Stimulated activated CD4-positive, alpha-beta T cell treated with anti-CD3 and anti-CD28 coated beads, TNF-alpha, amount 100 ng/mL, for 4 hours (primary cell): ENCODE results near the gene BABAM2.
"Not testable (repeated sequence)": the region's sequence is repeated elsewhere in the genome, so short reads cannot be mapped to it uniquely, and the experiment has no call there.

ENCODE experiments used
- DNase-seq, 3 experiments: peaks; one replicate each; pipeline ENCODE4 v3.0.0-alpha.2; 2020; ENCODE audit warnings: low read depth in 3 of 3

BABAM2 gene

GRCh38 chr2:28314968-28315367 is 424.4 kb downstream of the BABAM2 start:
- no peak for DNase-seq

DNA sequence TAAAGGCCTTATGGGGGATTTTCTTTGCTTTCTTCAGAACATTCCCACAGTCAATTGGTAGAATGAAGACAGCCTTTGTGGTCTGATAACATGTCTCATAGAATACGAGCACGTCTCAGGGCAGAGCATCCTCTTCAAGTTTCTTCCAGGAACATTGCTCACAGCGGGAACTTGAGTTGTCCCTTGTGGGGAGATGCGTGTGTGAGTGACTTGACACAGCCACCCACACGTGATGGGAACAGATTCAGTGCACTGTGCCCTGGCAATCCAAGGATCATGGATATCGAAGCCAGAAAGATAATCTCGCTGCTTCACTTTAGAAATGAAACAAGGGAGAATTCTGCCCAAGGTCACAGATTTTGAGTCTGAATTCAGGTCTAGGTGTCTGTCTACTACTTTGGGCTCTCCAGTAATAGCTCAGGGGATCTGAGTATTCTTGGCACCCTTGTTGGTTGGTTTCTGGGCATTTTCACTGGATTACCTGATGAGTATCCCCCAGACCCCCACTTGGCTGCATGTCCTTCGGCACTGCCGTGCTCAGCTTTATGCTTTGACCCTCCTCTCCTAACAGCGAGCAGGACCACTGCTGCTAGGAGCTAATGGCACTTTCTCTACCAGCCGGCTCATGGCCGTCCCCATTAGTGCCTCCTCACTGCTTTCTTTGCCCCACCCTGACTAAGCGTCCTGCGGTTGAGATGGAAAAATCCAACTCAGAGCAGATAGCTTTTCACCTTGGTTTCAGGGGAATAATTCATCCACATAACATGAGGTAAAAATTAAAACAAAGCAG is 426.2 kb downstream of the BABAM2 start:
- DNase-seq, result no peak

DNA sequence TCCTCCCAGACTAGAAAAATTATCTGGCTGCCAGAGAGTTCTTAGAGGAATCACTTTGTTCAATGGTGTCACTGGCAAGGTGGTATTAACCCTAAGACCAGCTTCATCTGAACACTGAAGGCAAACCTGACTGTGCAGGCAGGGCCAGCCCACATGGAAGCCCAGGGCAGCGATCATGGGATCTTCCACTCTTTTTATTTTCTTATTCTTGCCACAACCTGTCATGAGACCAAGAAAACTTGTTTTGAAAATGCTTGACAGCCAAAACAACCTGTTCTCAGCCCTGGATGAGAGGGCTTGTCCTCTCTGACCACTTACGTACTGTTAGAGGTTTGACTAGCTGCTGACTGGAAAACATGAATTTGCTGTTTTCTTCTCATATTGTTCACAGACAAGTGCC is 426.9 kb downstream of the BABAM2 start:
- DNase-seq, result no peak

GRCh38 chr2:28318023-28318422 is 427.5 kb downstream of the BABAM2 start:
- DNase-seq, result no peak

GRCh38 chr2:28318462-28319117 is 428.1 kb downstream of the BABAM2 start:
- DNase-seq, result no peak

- no peak for DNase-seq
These were observed 428.8 kb downstream of the BABAM2 start for GRCh38 chr2:28319118-28320008.

DNA sequence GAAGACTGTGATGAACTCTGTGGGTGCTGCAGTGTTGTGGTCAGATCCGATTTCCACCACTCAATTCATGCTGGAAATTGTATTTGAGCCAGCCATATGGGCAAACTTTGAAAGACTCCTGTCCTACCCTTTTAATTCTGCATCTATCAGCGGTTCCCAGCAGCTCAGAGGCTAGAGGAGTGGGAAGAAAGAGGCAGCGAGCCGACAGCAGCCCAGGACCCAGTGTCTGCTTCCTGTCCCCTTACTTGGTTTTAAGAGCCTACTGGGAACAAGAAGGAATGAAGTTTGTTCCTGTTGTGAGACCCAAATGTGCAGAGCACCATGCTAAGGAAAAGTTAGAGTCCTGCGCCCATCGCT is 429.5 kb downstream of the BABAM2 start:
- no peak for DNase-seq

GRCh38 chr2:28320371-28320770 is 429.8 kb downstream of the BABAM2 start:
- no peak for DNase-seq

- no peak for DNase-seq
These were observed 430.9 kb downstream of the BABAM2 start for GRCh38 chr2:28321426-28321825.

DNA sequence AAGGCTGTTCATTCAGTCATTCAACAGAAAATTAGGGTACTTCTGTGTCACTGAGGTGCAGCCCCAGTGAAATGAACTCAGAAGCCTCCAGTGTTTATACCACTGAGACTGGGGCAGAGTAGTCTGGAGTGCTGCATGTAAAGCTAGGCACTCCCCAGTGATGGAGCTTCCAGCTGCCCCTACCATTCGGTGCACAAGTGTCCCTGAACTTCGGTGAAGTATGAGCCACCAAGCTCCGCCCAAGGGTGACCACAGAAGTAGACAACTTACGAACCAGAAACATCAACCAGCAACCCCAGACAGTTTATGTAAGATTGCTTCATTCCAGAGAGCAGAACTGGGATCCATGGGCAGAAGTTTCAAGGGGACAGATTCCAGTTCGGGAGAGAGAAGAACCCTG is 431.5 kb downstream of the BABAM2 start:
- DNase-seq, result no peak

DNA sequence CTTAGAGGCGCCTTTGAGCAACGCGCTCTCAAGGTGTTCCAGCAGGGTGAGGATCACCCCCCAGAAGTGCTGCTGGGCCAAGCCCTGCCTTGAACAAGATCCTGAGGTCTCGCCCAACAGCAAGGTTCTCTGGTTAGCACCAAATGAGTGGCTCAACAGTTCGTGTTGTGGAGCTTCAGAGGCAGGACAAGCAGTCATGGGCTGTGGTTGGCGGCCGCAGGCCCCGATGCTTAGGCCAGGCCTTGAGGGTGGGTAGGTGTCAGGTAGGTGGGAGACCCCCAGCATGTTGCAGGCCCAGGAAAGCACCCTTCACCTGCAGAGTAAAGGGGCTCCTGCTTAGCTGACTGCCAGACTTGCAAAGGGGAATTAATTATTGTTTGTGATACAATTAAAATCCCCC is 431.9 kb downstream of the BABAM2 start:
- DNase-seq, result no peak

DNA sequence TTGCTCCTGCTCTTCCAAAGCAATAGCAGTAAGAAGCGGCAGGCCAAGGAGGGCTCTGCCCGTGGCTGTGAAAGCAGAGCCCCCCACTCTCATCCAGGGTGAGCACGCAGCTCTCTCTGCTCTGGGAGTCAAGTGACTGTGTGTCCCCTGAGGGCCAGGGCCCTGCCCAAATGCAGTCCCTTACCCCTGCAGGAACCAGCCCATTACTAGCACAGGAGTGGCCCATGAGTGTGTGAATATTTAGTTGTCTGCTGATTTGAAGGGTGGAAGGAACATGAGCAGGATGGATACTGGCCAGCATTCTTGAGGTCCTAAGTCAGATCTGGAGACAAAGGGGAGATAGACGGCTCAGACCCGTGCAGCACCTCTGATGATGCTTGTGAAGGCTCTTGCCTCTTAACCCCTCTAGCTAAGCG is 432.5 kb downstream of the BABAM2 start:
- no peak for DNase-seq

DNA sequence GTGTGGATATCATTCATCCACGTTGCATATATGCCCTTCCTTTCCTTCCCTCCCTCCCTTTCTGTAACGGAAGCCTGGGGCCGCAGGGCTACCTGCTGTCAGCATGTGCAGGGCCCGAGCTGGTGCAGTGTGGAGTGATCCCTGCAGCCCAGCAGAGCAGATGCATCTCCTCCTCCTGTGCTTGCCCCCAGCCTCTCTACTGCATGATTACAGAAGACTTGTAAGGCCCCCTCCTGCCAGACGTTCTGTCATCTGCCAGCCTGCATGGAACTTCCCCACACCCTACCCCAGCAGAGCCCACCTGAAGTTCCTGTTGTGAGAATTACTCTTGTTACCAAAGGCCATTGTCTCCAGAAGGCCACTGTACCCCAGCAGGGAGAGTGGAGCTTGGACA is 434.6 kb downstream of the BABAM2 start:
- DNase-seq, result no peak

DNA sequence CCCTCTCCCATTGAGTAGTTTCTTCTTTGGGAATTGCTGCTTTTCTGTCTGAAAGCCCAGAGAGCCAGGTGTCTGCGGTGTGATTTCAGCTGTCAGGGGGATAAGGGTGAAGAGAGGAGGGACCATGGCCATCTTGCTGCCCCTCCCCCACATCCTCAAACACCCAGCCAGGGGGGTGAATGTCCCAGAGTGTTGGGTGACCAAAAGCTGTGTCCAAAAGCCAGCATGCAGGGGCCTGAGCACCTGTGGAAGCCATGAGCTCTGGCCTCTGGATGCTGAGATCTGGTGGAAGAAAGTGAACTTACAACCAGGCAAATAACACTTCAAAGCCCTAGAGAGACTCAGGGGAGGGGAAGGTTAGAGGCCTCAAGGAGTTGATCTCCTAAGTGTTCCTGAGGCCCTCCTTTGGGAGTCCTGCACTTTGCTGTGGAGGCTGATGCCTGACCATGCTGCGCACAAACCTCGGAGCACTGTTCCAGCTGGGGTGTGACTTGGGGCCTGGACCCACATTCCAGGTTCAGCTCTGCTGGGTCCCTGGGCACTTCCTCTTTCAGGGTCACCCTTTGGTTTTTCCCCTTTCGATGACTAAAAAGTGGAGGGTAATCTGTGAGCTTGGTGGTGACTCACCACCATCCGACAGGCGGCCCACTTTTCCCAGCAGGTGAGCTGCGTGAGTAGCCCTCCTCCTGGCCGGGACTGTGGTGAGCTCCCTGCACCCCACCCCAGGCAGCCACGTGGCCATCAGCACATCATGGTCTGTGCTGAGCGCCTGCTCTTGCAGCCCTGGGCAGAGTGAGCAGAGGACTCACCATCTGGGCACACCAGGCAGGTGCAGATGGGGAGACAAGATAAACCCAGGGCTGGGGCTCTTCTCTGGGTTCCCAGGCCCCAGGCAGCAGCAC is 435.3 kb downstream of the BABAM2 start:
- DNase-seq, result no peak

- no peak for DNase-seq
These were observed 435.9 kb downstream of the BABAM2 start for GRCh38 chr2:28326469-28326805.

- no peak for DNase-seq
These were observed 436.5 kb downstream of the BABAM2 start for GRCh38 chr2:28326881-28327505.

- no peak for DNase-seq
These were observed 437.0 kb downstream of the BABAM2 start for GRCh38 chr2:28327581-28327955.

DNA sequence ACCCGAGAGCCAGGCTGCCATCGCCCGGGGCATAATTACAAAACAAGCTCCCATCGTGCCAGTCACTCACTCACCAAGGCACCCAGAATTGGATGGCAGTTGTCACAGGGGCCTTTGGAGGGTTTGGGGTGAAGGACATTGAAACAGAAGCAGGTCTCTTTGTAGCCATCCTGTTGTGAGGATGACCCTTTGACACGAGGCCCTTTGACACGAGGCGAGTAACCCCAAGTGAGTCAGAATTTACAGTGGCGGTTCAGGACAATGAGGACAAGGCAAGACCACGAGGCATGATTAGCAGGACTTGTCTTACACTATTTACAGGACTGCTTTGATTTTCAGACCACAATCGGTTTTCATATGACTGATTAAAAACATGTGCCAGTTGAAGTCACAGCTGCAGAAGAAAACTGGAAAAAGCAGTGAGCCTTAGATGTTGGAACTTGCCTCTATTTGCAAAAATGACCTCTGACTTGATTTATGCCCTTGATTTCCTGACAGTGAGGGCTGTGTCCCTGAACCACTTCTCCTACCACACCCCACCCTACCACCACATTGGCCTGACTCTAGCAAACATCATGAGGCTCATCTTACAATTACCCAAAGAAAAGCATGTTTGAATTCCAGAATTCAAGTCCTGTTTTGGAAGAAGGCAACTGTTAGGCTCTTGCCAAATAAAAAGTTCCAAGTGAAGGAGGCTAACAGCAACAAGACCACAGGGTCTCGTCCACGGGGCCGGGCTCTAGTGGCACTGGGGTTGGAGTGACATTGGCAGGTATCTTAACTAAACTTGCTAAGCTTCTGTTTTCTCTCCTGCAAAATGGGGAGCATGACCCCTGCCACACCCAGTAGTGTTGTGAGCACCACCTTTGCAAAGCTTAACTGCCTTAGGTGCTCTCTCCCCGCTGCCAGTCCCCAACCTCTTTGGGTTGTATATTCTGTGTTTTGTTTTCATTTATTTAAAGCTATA is 437.7 kb downstream of the BABAM2 start:
- no peak for DNase-seq

- no peak for DNase-seq
These were observed 438.7 kb downstream of the BABAM2 start for GRCh38 chr2:28329184-28329583.

GRCh38 chr2:28330722-28331121 is 440.2 kb downstream of the BABAM2 start:
- DNase-seq, result not testable (repeated sequence)
